SK-N-SH treated with all-trans-retinoic acid at 6 μM for 48 hours (cell line): ENCODE data around the gene LDB1.
A peak's percentile ranks its signal among the peaks of the same experiment; 100 is the strongest.

Experiments used
- ATAC-seq: fragments of 200-7000 bp; cut with Tn5 transposase; 3 replicates; pipeline ENCODE4 v1.9.1; 2020; ENCODE audit warnings: mild to moderate bottlenecking, moderate library complexity
- ARNTL ChIP-seq: fragments of 450-650 bp; formaldehyde crosslinking; IDR thresholded peaks from 2 replicates; pipeline ENCODE4 v1.5.0; 2020; ENCODE audit warnings: low read depth, mild to moderate bottlenecking, moderate library complexity, borderline replicate concordance
- BACH2 ChIP-seq: fragments of 250-450 bp; sonication (Bioruptor Pico); IDR thresholded peaks from 2 replicates; pipeline ENCODE4 v1.9.0; 2021; ENCODE audit warnings: mild to moderate bottlenecking, borderline replicate concordance
- CSDC2 ChIP-seq: fragments of 250-450 bp; sonication (Bioruptor Pico); IDR thresholded peaks from 2 replicates; pipeline ENCODE4 v1.5.0; 2020; ENCODE audit warnings: mild to moderate bottlenecking, moderate library complexity
- GLIS3 ChIP-seq: fragments of 250-450 bp; sonication (Bioruptor Pico); IDR thresholded peaks from 2 replicates; pipeline ENCODE4 v1.5.0; 2020; ENCODE audit warnings: mild to moderate bottlenecking, moderate library complexity
- ISL1 ChIP-seq: fragments of 250-450 bp; sonication (Bioruptor Pico); IDR thresholded peaks from 2 replicates; pipeline ENCODE4 v2.1.2; 2022; ENCODE audit warnings: mild to moderate bottlenecking, moderate library complexity
- OSR1 ChIP-seq: fragments of 250-450 bp; sonication (Bioruptor Pico); IDR thresholded peaks from 2 replicates; pipeline ENCODE4 v1.8.0; 2022; ENCODE audit warnings: moderate library complexity, mild to moderate bottlenecking, inconsistent platforms
- PPARA ChIP-seq: fragments of 250-450 bp; sonication (Bioruptor Pico); IDR thresholded peaks from 2 replicates; pipeline ENCODE4 v1.5.0; 2020; ENCODE audit warnings: mild to moderate bottlenecking, borderline replicate concordance
- RARB ChIP-seq: fragments of 250-450 bp; sonication (Bioruptor Pico); IDR thresholded peaks from 2 replicates; pipeline ENCODE4 v1.8.0; 2021; ENCODE audit warnings: mild to moderate bottlenecking, moderate library complexity
- SNAI2 ChIP-seq: fragments of 250-450 bp; sonication (Bioruptor Pico); IDR thresholded peaks from 2 replicates; pipeline ENCODE4 v1.5.0; 2020; ENCODE audit warnings: mild to moderate bottlenecking, moderate library complexity
- TCF4 ChIP-seq: fragments of 250-450 bp; sonication (Bioruptor Pico); IDR thresholded peaks from 2 replicates; pipeline ENCODE4 v1.8.0; 2021; ENCODE audit warnings: mild to moderate bottlenecking, moderate library complexity, borderline replicate concordance
- TOX ChIP-seq: fragments of 250-450 bp; sonication (Bioruptor Pico); IDR thresholded peaks from 2 replicates; pipeline ENCODE4 v1.8.0; 2021; ENCODE audit warnings: mild to moderate bottlenecking, moderate library complexity, borderline replicate concordance
- ZC3H10 ChIP-seq: fragments of 250-450 bp; sonication (Bioruptor Pico); IDR thresholded peaks from 2 replicates; pipeline ENCODE4 v1.5.1; 2021; ENCODE audit warnings: mild to moderate bottlenecking, moderate library complexity
- ZFP3 ChIP-seq: fragments of 250-450 bp; sonication (Bioruptor Pico); IDR thresholded peaks from 2 replicates; pipeline ENCODE4 v1.5.0; 2020; ENCODE audit warnings: mild to moderate bottlenecking, moderate library complexity
- ZFP30 ChIP-seq: fragments of 450-650 bp; formaldehyde crosslinking; IDR thresholded peaks from 2 replicates; pipeline ENCODE4 v1.5.0; 2022; ENCODE audit warnings: mild to moderate bottlenecking, moderate library complexity
- ZNF565 ChIP-seq: fragments of 450-650 bp; formaldehyde crosslinking; conservative IDR thresholded peaks from 2 replicates; pipeline ENCODE4 v1.5.0; 2020; ENCODE audit warnings: low read depth, mild to moderate bottlenecking, moderate library complexity
- ZNF70 ChIP-seq: fragments of 450-650 bp; formaldehyde crosslinking; IDR thresholded peaks from 2 replicates; pipeline ENCODE4 v1.5.0; 2020; ENCODE audit warnings: mild to moderate bottlenecking, moderate library complexity
- TF ChIP-seq, protein P1 (sequence below): fragments of 250-450 bp; sonication (Bioruptor Pico); IDR thresholded peaks from 2 replicates; pipeline ENCODE4 v1.8.0; 2020; ENCODE audit warnings: mild to moderate bottlenecking, moderate library complexity, borderline replicate concordance
- TF ChIP-seq, protein P2 (sequence below): fragments of 250-450 bp; sonication (Bioruptor Pico); IDR thresholded peaks from 2 replicates; pipeline ENCODE4 v1.5.1; 2021; ENCODE audit warnings: mild to moderate bottlenecking, moderate library complexity
- TF ChIP-seq, protein P3 (sequence below): fragments of 250-450 bp; sonication (Bioruptor Pico); IDR thresholded peaks from 2 replicates; pipeline ENCODE4 v1.8.0; 2021; ENCODE audit warnings: low read depth, mild to moderate bottlenecking, moderate library complexity, borderline replicate concordance
- TF ChIP-seq, protein P4 (sequence below): fragments of 250-450 bp; sonication (Bioruptor Pico); IDR thresholded peaks from 2 replicates; pipeline ENCODE4 v1.5.1; 2020; ENCODE audit warnings: low read depth, mild to moderate bottlenecking, moderate library complexity
- TF ChIP-seq, protein P5 (sequence below): fragments of 250-450 bp; sonication (Bioruptor Pico); IDR thresholded peaks from 2 replicates; pipeline ENCODE4 v1.5.0; 2020; ENCODE audit warnings: mild to moderate bottlenecking, moderate library complexity

The LDB1 gene, protein sequence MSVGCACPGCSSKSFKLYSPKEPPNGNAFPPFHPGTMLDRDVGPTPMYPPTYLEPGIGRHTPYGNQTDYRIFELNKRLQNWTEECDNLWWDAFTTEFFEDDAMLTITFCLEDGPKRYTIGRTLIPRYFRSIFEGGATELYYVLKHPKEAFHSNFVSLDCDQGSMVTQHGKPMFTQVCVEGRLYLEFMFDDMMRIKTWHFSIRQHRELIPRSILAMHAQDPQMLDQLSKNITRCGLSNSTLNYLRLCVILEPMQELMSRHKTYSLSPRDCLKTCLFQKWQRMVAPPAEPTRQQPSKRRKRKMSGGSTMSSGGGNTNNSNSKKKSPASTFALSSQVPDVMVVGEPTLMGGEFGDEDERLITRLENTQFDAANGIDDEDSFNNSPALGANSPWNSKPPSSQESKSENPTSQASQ

DNA sequence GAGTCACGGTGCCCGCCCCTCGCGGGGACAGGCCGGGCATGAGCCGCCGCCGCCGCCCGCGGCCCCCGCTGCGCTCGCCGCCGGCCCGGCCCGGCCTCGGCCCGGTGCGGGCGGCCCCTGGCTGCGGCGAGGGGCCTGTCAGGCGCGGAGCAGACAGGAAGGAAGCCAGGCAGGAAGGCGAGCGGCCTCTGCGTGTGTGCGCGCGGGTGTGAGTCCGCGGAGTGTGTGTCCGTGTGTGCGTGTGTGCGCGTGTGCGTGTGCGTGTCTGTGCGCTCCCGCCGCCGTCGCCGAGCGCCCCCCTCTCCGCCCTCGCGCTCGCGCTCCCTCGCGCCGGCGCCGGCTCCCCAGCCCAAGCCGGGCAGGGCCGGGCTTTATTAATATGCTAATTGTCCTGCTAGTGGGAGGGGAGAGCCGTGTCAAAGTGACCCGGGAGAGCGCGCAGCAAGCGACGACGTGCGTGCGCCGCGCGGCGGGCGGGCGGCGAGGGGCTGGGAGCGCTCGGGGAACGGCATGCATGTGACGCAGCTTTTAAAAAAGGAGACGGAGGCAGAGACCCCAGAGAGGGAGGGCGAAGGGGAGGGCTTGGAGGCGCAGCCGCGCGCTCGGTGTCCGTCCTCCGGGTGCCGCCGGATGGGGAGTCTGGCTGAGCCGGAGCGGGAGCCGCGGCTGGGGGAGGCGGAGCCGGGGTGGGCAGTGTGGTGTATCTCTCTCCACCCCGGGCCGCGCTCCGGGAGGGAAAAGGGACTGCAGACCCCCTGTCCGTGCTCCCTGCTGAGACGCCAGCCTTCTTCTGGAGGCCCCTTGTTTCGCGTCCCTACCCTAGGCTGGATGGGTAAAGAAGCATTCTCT lies at the start of gene LDB1:
Gene LDB1, minus strand, starts transcription at position 227 of the 849 bp plus-strand sequence. CDS start 258 bp downstream, outside the sequence.
- TF ChIP-seq ZNF70 (CRISPR knock-in tag): no peak
- TF ChIP-seq GLIS3 (CRISPR knock-in tag): 0 out of 2 replicates have a peak, but pooled peaks have one; percentile 31
- ATAC-seq: peak; percentile 62

DNA sequence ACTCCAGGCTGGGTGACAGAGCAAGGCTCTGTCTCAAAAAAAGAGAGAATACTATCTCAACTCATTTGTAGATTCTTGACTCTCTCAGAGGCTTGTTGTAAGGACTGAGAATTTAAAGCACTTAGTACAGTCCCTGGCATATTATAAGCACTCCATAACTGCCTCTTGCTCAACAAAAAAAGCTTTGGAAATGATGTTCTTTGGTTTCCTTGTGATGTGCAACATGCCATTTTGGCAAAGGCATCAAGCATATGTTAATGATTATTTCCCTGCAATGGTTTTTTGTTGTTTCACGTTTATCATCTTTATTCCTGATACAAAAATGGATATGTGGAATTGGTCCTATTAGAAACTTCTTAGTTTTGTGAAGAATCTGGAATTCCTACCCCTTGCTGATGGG lies 47.7 kb upstream of the LDB1 start:
- TF ChIP-seq ZFP3 (CRISPR knock-in tag) (no peak), ZNF70 (CRISPR knock-in tag) (no peak), SNAI2 (CRISPR knock-in tag) (no peak), ZNF565 (no peak), ARNTL (CRISPR knock-in tag) (no peak), BACH2 (no peak), ZFP30 (no peak), TOX (CRISPR knock-in tag) (no peak), CSDC2 (CRISPR knock-in tag) (no peak), ZC3H10 (CRISPR knock-in tag) (no peak), ISL1 (CRISPR knock-in tag) (no peak), TCF4 (CRISPR knock-in tag) (no peak)
- TF ChIP-seq, protein P1, sequence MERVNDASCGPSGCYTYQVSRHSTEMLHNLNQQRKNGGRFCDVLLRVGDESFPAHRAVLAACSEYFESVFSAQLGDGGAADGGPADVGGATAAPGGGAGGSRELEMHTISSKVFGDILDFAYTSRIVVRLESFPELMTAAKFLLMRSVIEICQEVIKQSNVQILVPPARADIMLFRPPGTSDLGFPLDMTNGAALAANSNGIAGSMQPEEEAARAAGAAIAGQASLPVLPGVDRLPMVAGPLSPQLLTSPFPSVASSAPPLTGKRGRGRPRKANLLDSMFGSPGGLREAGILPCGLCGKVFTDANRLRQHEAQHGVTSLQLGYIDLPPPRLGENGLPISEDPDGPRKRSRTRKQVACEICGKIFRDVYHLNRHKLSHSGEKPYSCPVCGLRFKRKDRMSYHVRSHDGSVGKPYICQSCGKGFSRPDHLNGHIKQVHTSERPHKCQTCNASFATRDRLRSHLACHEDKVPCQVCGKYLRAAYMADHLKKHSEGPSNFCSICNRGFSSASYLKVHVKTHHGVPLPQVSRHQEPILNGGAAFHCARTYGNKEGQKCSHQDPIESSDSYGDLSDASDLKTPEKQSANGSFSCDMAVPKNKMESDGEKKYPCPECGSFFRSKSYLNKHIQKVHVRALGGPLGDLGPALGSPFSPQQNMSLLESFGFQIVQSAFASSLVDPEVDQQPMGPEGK: no peak
- TF ChIP-seq, protein P2, sequence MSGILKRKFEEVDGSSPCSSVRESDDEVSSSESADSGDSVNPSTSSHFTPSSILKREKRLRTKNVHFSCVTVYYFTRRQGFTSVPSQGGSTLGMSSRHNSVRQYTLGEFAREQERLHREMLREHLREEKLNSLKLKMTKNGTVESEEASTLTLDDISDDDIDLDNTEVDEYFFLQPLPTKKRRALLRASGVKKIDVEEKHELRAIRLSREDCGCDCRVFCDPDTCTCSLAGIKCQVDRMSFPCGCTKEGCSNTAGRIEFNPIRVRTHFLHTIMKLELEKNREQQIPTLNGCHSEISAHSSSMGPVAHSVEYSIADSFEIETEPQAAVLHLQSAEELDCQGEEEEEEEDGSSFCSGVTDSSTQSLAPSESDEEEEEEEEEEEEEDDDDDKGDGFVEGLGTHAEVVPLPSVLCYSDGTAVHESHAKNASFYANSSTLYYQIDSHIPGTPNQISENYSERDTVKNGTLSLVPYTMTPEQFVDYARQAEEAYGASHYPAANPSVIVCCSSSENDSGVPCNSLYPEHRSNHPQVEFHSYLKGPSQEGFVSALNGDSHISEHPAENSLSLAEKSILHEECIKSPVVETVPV: no peak
- TF ChIP-seq, protein P3, sequence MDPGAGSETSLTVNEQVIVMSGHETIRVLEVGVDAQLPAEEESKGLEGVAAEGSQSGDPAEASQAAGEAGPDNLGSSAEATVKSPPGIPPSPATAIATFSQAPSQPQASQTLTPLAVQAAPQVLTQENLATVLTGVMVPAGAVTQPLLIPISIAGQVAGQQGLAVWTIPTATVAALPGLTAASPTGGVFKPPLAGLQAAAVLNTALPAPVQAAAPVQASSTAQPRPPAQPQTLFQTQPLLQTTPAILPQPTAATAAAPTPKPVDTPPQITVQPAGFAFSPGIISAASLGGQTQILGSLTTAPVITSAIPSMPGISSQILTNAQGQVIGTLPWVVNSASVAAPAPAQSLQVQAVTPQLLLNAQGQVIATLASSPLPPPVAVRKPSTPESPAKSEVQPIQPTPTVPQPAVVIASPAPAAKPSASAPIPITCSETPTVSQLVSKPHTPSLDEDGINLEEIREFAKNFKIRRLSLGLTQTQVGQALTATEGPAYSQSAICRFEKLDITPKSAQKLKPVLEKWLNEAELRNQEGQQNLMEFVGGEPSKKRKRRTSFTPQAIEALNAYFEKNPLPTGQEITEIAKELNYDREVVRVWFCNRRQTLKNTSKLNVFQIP: no peak
- TF ChIP-seq, protein P4, sequence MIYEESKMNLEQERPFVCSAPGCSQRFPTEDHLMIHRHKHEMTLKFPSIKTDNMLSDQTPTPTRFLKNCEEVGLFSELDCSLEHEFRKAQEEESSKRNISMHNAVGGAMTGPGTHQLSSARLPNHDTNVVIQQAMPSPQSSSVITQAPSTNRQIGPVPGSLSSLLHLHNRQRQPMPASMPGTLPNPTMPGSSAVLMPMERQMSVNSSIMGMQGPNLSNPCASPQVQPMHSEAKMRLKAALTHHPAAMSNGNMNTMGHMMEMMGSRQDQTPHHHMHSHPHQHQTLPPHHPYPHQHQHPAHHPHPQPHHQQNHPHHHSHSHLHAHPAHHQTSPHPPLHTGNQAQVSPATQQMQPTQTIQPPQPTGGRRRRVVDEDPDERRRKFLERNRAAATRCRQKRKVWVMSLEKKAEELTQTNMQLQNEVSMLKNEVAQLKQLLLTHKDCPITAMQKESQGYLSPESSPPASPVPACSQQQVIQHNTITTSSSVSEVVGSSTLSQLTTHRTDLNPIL (CRISPR knock-in tag): no peak
- TF ChIP-seq, protein P5, sequence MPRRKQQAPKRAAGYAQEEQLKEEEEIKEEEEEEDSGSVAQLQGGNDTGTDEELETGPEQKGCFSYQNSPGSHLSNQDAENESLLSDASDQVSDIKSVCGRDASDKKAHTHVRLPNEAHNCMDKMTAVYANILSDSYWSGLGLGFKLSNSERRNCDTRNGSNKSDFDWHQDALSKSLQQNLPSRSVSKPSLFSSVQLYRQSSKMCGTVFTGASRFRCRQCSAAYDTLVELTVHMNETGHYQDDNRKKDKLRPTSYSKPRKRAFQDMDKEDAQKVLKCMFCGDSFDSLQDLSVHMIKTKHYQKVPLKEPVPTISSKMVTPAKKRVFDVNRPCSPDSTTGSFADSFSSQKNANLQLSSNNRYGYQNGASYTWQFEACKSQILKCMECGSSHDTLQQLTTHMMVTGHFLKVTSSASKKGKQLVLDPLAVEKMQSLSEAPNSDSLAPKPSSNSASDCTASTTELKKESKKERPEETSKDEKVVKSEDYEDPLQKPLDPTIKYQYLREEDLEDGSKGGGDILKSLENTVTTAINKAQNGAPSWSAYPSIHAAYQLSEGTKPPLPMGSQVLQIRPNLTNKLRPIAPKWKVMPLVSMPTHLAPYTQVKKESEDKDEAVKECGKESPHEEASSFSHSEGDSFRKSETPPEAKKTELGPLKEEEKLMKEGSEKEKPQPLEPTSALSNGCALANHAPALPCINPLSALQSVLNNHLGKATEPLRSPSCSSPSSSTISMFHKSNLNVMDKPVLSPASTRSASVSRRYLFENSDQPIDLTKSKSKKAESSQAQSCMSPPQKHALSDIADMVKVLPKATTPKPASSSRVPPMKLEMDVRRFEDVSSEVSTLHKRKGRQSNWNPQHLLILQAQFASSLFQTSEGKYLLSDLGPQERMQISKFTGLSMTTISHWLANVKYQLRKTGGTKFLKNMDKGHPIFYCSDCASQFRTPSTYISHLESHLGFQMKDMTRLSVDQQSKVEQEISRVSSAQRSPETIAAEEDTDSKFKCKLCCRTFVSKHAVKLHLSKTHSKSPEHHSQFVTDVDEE (CRISPR knock-in tag): no peak
- no peak for ATAC-seq

DNA sequence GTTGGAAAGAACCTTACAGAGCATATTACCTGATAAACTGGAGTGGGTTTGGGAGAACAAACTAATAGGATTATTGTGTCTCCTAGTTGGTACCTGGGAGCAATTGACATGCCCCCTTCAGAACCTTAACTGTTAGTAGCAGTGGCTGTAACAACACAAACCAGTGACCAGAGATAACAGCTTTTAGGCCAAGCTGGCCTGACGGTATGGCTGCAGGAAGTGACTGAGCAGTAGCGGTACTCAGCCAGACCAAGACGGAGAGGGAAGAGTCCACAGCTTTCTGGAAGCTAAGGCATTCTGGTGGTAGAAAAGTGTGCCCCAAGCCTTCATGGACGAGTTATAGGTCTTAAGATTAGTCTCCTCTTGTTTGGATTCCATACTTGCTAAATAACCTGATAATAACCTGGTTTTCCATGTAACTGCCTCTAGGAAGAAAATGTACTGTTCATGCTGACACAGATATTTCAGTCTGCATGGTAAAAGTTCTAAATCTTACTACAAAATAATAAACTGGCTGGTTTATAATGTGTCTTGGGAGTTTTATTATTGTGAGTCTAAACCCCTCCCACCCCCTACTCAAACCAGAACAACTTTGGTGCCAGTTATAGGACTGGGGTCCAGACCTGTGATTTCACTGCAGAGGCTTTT lies 43.3 kb upstream of the LDB1 start:
- ATAC-seq: no peak
- no peak for TF ChIP-seq GLIS3 (CRISPR knock-in tag)
- TF ChIP-seq, protein P3: no peak
- TF ChIP-seq ISL1 (CRISPR knock-in tag): no peak
- no peak for TF ChIP-seq SNAI2 (CRISPR knock-in tag)
- TF ChIP-seq ZC3H10 (CRISPR knock-in tag): no peak
- no peak for TF ChIP-seq RARB (CRISPR knock-in tag)
- TF ChIP-seq, protein P1: no peak
- no peak for TF ChIP-seq TOX (CRISPR knock-in tag)
- TF ChIP-seq ZNF70 (CRISPR knock-in tag): no peak
- TF ChIP-seq OSR1 (CRISPR knock-in tag): no peak
- no peak for TF ChIP-seq PPARA (CRISPR knock-in tag)
